ENCODE measurements around the gene SEZ6. TPM values are rescaled to one million over a fixed set of nuclear protein-coding genes. Genes with fewer than 3 reads are reported as not detected.

Gene SEZ6
- total and polyA plus RNA-seq, 7 donors: 0.36 to 0.99 (median 0.54) TPM; not detected in 3

GRCh38 chr17:28983286-28984230, 22.3 kb downstream of the SEZ6 start:
- DNase-seq: no peak
- H3K27me3 ChIP-seq: peaks cover 7 to 15% (median 13%) of the 10 kb centered on the region in 3 donors
- no peaks in the 10 kb centered on the region for H3K4me1 ChIP-seq
- no peak overlapping the region for H3K4me3 ChIP-seq
- peak overlapping the region in 1 of 4 donors; percentile 31 for H3K27ac ChIP-seq
- intact Hi-C loops (cut with DNase I): no loop called here
- TF ChIP-seq, protein P1, sequence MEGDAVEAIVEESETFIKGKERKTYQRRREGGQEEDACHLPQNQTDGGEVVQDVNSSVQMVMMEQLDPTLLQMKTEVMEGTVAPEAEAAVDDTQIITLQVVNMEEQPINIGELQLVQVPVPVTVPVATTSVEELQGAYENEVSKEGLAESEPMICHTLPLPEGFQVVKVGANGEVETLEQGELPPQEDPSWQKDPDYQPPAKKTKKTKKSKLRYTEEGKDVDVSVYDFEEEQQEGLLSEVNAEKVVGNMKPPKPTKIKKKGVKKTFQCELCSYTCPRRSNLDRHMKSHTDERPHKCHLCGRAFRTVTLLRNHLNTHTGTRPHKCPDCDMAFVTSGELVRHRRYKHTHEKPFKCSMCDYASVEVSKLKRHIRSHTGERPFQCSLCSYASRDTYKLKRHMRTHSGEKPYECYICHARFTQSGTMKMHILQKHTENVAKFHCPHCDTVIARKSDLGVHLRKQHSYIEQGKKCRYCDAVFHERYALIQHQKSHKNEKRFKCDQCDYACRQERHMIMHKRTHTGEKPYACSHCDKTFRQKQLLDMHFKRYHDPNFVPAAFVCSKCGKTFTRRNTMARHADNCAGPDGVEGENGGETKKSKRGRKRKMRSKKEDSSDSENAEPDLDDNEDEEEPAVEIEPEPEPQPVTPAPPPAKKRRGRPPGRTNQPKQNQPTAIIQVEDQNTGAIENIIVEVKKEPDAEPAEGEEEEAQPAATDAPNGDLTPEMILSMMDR (IDR thresholded peaks at IDR 0.05): no peak
- TF ChIP-seq POLR2A (IDR thresholded peaks at IDR 0.05) (no peak), POLR2AphosphoS5 (IDR thresholded peaks at IDR 0.05) (no peak), EP300 (IDR thresholded peaks at IDR 0.05) (no peak)
- H3K36me3 ChIP-seq: no peaks in the 10 kb centered on the region
- 61 to 67% methylated on average over 7 of the region's 7 CpGs for WGBS, 2 donors
- no peaks in the 10 kb centered on the region for H3K9me3 ChIP-seq

- peak overlapping the region in 3 of 4 donors; percentile 1 to 42 (median 34) for H3K27ac ChIP-seq
- WGBS, 2 donors: 56 to 74% methylated on average over 11 of the region's 11 CpGs
- intact Hi-C loops (cut with DNase I): no loop called here
Measured at GRCh38 chr17:28982131-28982793, 23.6 kb downstream of the SEZ6 start.

DNA sequence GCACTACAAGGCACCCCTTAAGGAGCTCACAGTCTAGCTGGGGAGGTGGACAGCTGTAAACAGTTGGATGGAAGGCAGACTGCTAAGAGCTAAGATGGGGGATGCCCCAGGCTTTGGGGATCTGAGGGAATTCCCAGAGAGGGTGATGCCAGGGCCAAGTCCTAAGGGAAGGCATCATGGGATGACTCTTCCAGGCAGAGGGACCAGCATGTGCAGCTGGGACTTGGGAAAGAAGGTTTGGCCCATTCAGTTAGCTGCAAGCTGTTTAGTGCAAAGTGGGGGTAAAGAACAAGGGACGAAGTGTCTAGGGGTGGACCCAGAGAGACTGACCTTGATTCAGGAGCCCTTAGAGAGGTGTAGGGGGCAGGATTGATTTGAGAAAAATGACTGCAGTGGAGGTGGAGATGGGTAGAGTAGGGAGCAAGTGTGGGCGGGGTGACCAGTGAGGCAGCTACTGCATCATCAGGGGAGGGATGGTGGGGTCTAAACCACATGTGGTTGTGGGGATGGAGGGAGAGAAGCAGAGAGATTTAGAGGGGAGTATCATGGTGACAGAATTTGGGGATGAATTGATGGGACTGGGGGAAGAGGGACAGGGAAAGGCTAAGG, 27.4 kb downstream of the SEZ6 start:
- 86 to 87% methylated on average over 2 of the region's 2 CpGs for WGBS, 2 donors
- no peak overlapping the region for H3K27ac ChIP-seq
- DNase-seq: no peak
- TF ChIP-seq POLR2AphosphoS5 (IDR thresholded peaks at IDR 0.05): no peak
- TF ChIP-seq, protein P1 (IDR thresholded peaks at IDR 0.05): no peak
- TF ChIP-seq POLR2A (IDR thresholded peaks at IDR 0.05): no peak
- no peak overlapping the region for H3K4me3 ChIP-seq
- H3K27me3 ChIP-seq: no peaks in the 10 kb centered on the region
- intact Hi-C loops (cut with DNase I): no loop called here
- H3K36me3 ChIP-seq: no peaks in the 10 kb centered on the region
- no peaks in the 10 kb centered on the region for H3K9me3 ChIP-seq
- H3K4me1 ChIP-seq: no peaks in the 10 kb centered on the region

More at GRCh38 chr17:28982131-28982793, 23.6 kb downstream of the SEZ6 start:
- H3K4me3 ChIP-seq: no peak overlapping the region
- peak in 2 of 4 donors; percentile 34 to 70 for TF ChIP-seq POLR2AphosphoS5 (IDR thresholded peaks at IDR 0.05)
- TF ChIP-seq, protein P1 (IDR thresholded peaks at IDR 0.05): no peak
- TF ChIP-seq POLR2A (IDR thresholded peaks at IDR 0.05): no peak
- TF ChIP-seq EP300 (IDR thresholded peaks at IDR 0.05): peak in 2 of 4 donors; percentile 42 to 43
- H3K36me3 ChIP-seq: no peaks in the 10 kb centered on the region
- H3K9me3 ChIP-seq: no peaks in the 10 kb centered on the region
- H3K4me1 ChIP-seq: no peaks in the 10 kb centered on the region
- DNase-seq: no peak
- H3K27me3 ChIP-seq: peaks cover 7 to 15% (median 13%) of the 10 kb centered on the region in 3 donors

- no peaks in the 10 kb centered on the region for H3K4me1 ChIP-seq
- TF ChIP-seq POLR2AphosphoS5 (IDR thresholded peaks at IDR 0.05) (no peak), POLR2A (IDR thresholded peaks at IDR 0.05) (no peak), EP300 (IDR thresholded peaks at IDR 0.05) (no peak)
- TF ChIP-seq, protein P1 (IDR thresholded peaks at IDR 0.05): no peak
- H3K36me3 ChIP-seq: no peaks in the 10 kb centered on the region
- no peak overlapping the region for H3K27ac ChIP-seq
- WGBS, 2 donors: 73% methylated on average over 8 of the region's 8 CpGs
- intact Hi-C loops (cut with DNase I): no loop called here
- no peaks in the 10 kb centered on the region for H3K27me3 ChIP-seq
- no peak for DNase-seq
- H3K4me3 ChIP-seq: no peak overlapping the region
- H3K9me3 ChIP-seq: no peaks in the 10 kb centered on the region
Measured at GRCh38 chr17:28977659-28978355, 28.0 kb downstream of the SEZ6 start.
